NB4 (cell line): ENCODE measurements around the gene SLC4A7.

ENCODE experiments used
- MYC ChIP-seq: IDR thresholded peaks from 2 replicates; pipeline ENCODE4 v1.6.1; 2011; ENCODE audit warnings: low read depth, low read length
- POLR2A ChIP-seq: IDR thresholded peaks from 2 replicates; pipeline ENCODE4 v1.6.1; 2011; ENCODE audit warnings: mild to moderate bottlenecking; ENCODE audit not compliant: insufficient read length; ENCODE audit errors: extremely low read depth
- TF ChIP-seq, protein P1 (sequence below): IDR thresholded peaks from one replicate; pipeline ENCODE4 v1.5.1; 2012; ENCODE audit warnings: low read depth, low read length
- TF ChIP-seq, protein P2 (sequence below): IDR thresholded peaks from 2 replicates; pipeline ENCODE4 v1.6.1; 2011; ENCODE audit warnings: low read depth, low read length

DNA sequence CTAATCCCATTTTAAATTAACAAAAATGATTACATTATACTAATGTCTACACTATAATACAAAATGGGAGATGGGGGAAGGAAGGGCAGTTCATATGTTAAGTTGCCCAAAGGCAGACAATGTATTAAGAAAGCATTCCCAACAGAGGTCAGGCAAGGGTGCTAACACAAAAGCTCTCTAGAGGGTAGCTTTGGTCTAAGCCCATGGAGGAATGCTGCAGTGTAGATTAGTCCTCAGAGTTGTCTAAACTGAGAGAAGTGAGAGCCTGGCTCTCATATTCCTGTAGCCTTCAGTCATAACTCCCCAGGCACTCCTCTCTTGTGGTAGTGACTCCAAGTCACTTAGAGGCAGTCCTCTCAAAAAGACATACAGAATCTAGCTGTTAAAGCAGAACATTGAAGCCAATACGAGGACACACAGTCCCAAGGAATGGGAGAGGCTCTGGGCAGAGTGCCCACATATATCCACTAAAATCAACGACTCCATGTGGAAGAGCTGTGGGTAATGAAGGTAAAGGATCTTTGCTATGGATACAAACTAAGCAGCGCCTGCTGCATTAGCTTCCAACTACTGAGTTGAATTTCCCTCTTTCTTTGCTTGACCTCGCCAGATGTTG is 129.5 kb downstream of the SLC4A7 start:
- TF ChIP-seq, protein P1, sequence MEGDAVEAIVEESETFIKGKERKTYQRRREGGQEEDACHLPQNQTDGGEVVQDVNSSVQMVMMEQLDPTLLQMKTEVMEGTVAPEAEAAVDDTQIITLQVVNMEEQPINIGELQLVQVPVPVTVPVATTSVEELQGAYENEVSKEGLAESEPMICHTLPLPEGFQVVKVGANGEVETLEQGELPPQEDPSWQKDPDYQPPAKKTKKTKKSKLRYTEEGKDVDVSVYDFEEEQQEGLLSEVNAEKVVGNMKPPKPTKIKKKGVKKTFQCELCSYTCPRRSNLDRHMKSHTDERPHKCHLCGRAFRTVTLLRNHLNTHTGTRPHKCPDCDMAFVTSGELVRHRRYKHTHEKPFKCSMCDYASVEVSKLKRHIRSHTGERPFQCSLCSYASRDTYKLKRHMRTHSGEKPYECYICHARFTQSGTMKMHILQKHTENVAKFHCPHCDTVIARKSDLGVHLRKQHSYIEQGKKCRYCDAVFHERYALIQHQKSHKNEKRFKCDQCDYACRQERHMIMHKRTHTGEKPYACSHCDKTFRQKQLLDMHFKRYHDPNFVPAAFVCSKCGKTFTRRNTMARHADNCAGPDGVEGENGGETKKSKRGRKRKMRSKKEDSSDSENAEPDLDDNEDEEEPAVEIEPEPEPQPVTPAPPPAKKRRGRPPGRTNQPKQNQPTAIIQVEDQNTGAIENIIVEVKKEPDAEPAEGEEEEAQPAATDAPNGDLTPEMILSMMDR, result no peak
- no peak for TF ChIP-seq POLR2A
- TF ChIP-seq, protein P2, sequence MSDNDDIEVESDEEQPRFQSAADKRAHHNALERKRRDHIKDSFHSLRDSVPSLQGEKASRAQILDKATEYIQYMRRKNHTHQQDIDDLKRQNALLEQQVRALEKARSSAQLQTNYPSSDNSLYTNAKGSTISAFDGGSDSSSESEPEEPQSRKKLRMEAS, result no peak
- TF ChIP-seq MYC, result no peak
